GM23338 (cell line): ENCODE results near the gene RELB. TPM values are rescaled to one million over a fixed set of nuclear protein-coding genes. Genes with fewer than 3 reads are reported as not detected.
A peak's percentile ranks its signal among the peaks of the same experiment; 100 is the strongest.

ENCODE experiments used
- ATAC-seq: fragments of 200-7000 bp; cut with Tn5 transposase; 3 replicates; pipeline ENCODE4 v1.9.1; 2020
- DNase-seq: peaks from one replicate; pipeline ENCODE4 v3.0.0-alpha.2; 2015; ENCODE audit warnings: low spot score
- H2AFZ ChIP-seq: fragments of 200-600 bp; sonication (generic); 2 replicates; pipeline ENCODE4 v1.8.0; 2016; ENCODE audit warnings: antibody characterized with exemption, mild to moderate bottlenecking, moderate library complexity
- H3F3A ChIP-seq: fragments of 200-600 bp; sonication (generic); replicated peaks from 2 replicates; pipeline ENCODE4 v1.8.0; 2017; ENCODE audit warnings: antibody characterized with exemption, mixed run types, low read depth
- H3K27ac ChIP-seq: fragments of 200-600 bp; sonication (generic); 2 replicates; pipeline ENCODE4 v1.6.1; 2016; ENCODE audit warnings: low read depth
- H3K27me3 ChIP-seq: fragments of 200-600 bp; sonication (generic); 2 replicates; pipeline ENCODE4 v1.8.0; 2016; ENCODE audit warnings: mild to moderate bottlenecking, mixed run types, moderate library complexity; ENCODE audit not compliant: insufficient read depth
- H3K36me3 ChIP-seq: fragments of 200-600 bp; sonication (generic); 2 replicates; pipeline ENCODE4 v1.8.0; 2016; ENCODE audit warnings: mild to moderate bottlenecking; ENCODE audit not compliant: insufficient read depth
- H3K4me1 ChIP-seq: fragments of 200-600 bp; sonication (generic); 2 replicates; pipeline ENCODE4 v1.8.0; 2016; ENCODE audit warnings: mild to moderate bottlenecking, moderate library complexity; ENCODE audit not compliant: insufficient read depth
- H3K4me2 ChIP-seq: fragments of 200-600 bp; sonication (generic); 2 replicates; pipeline ENCODE4 v1.7.1; 2017; ENCODE audit warnings: mixed run types
- H3K4me3 ChIP-seq: fragments of 200-600 bp; sonication (generic); 2 replicates; pipeline ENCODE4 v1.6.1; 2016; ENCODE audit warnings: mixed run types
- H3K79me2 ChIP-seq: fragments of 200-600 bp; sonication (generic); replicated peaks from 2 replicates; pipeline ENCODE4 v1.8.0; 2017; ENCODE audit warnings: mild to moderate bottlenecking; ENCODE audit not compliant: insufficient read depth
- H3K9me2 ChIP-seq: fragments of 200-600 bp; sonication (generic); 2 replicates; pipeline ENCODE4 v1.8.0; 2017; ENCODE audit not compliant: insufficient read depth
- H4K20me1 ChIP-seq: fragments of 200-600 bp; sonication (generic); replicated peaks from 2 replicates; pipeline ENCODE4 v1.8.0; 2017; ENCODE audit warnings: mild to moderate bottlenecking; ENCODE audit not compliant: insufficient read depth
- H3K27ac Mint-ChIP-seq: 2 replicates; pipeline ENCODE4 v1.8.0; 2020; ENCODE audit warnings: inconsistent platforms, mild to moderate bottlenecking, moderate library complexity, mixed read lengths
- H3K27me3 Mint-ChIP-seq: 3 replicates; pipeline ENCODE4 v1.8.0; 2022; ENCODE audit warnings: low read depth, mild to moderate bottlenecking, moderate library complexity, mixed read lengths, inconsistent platforms; ENCODE audit not compliant: insufficient read depth, poor library complexity
- H3K36me3 Mint-ChIP-seq: 3 replicates; pipeline ENCODE4 v1.8.0; 2021; ENCODE audit warnings: low read depth, mild to moderate bottlenecking, inconsistent platforms, moderate library complexity, mixed read lengths
- H3K4me1 Mint-ChIP-seq: 3 replicates; pipeline ENCODE4 v1.8.0; 2020; ENCODE audit warnings: mild to moderate bottlenecking, inconsistent platforms, mixed read lengths
- H3K4me3 Mint-ChIP-seq: 3 replicates; pipeline ENCODE4 v1.8.0; 2021; ENCODE audit warnings: moderate library complexity, mild to moderate bottlenecking, inconsistent platforms, mixed read lengths
- H3K9me3 Mint-ChIP-seq: 3 replicates; pipeline ENCODE4 v1.8.0; 2020; ENCODE audit warnings: moderate library complexity, mild to moderate bottlenecking, inconsistent platforms, mixed read lengths
- CREB1 ChIP-seq: fragments of 250-450 bp; sonication (Bioruptor Pico); IDR thresholded peaks from 2 replicates; pipeline ENCODE4 v1.5.0; 2020; ENCODE audit warnings: low read depth, mild to moderate bottlenecking, moderate library complexity
- ETS1 ChIP-seq: IDR thresholded peaks from 2 replicates; pipeline ENCODE4 v1.6.1; 2016; ENCODE audit warnings: antibody characterized with exemption
- EZH2phosphoT487 ChIP-seq: fragments of 200-600 bp; sonication (generic); IDR thresholded peaks from one replicate; pipeline ENCODE4 v1.8.1; 2018; ENCODE audit warnings: antibody characterized with exemption; ENCODE audit not compliant: unreplicated experiment
- POLR2AphosphoS5 ChIP-seq: IDR thresholded peaks from 2 replicates; pipeline ENCODE4 v1.6.1; 2016; ENCODE audit warnings: antibody characterized with exemption, low read depth
- STAT1 ChIP-seq: IDR thresholded peaks from one replicate; pipeline ENCODE4 v1.6.1; 2016; ENCODE audit warnings: antibody characterized with exemption; ENCODE audit not compliant: unreplicated experiment
- ZNF114 ChIP-seq: fragments of 250-450 bp; sonication (Bioruptor Pico); IDR thresholded peaks from 2 replicates; pipeline ENCODE4 v1.5.0; 2020; ENCODE audit warnings: mild to moderate bottlenecking, moderate library complexity
- ZNF462 ChIP-seq: fragments of 250-450 bp; sonication (Bioruptor Pico); IDR thresholded peaks from 2 replicates; pipeline ENCODE4 v1.5.0; 2020; ENCODE audit warnings: mild to moderate bottlenecking, moderate library complexity
- polyA plus RNA-seq: library from polyadenylated mRNA; unstranded; fragments of >200 nt; fragmentation: Nextera tagmentation; extraction: Ambion mirVana; gene quantifications from 2 replicates; pipeline ENCODE4 v1.2.1, GENCODE V29; 2016
- total RNA-seq: library from RNA; depleted of rRNA; stranded (reverse); fragments of >200 nt; shearing (Covaris generic); gene quantifications from 2 replicates; pipeline ENCODE4 v1.2.3, GENCODE V29; 2014

RELB gene
- total and polyA plus RNA-seq, 2 experiments from 2014 or later = 7.9 to 13.1 TPM

GRCh38 chr19:44954278-44954648 lies 47.0 kb upstream of the RELB start (continued):
- TF ChIP-seq EZH2phosphoT487 = no peak
- TF ChIP-seq STAT1 = no peak
- TF ChIP-seq ZNF462 (CRISPR knock-in tag) = no peak

GRCh38 chr19:44954649-44955504 lies 46.4 kb upstream of the RELB start, which contains the start of gene CLPTM1:
TSS of gene CLPTM1 (plus strand) at chr19:44955380. CDS start at chr19:44955396, 16 bp downstream.
- Histone ChIP-seq H3F3A (peaks cover 20% of the 10 kb centered on the region; the same call in 1 of the 2 replicates), H3K36me3 (no peaks in the 10 kb centered on the region), H3K9me2 (no peaks in the 10 kb centered on the region), H3K4me2 (peak within 1 kb of the TSS; percentile 93), H3K79me2 (peaks cover 45% of the 10 kb centered on the region), H3K27ac (peak within 1 kb of the TSS; percentile 90), H3K4me1 (peaks cover 5% of the 10 kb centered on the region), H3K4me3 (peak within 1 kb of the TSS; percentile 59), H3K27me3 (no peaks in the 10 kb centered on the region), H2AFZ (peak within 1 kb of the TSS; percentile 83), H4K20me1 (peaks cover 15% of the 10 kb centered on the region)
- DNase-seq = peak; percentile 99
- no peaks in the 10 kb centered on the region; the same call in 2 of the 3 replicates for H3K9me3 Mint-ChIP-seq
- H3K4me1 Mint-ChIP-seq = peaks cover 24% of the 10 kb centered on the region
- peak within 1 kb of the TSS; percentile 97 for H3K4me3 Mint-ChIP-seq
- peak; percentile 88 for TF ChIP-seq CREB1
- no peak for TF ChIP-seq ZNF114 (CRISPR knock-in tag)
- TF ChIP-seq POLR2AphosphoS5 = peak; percentile 70
- TF ChIP-seq ETS1 = peak; percentile 71; the same call in 1 of the 2 replicates
- peak; percentile 92 for ATAC-seq
- H3K36me3 Mint-ChIP-seq = no peaks in the 10 kb centered on the region; the same call in 2 of the 3 replicates
- H3K27me3 Mint-ChIP-seq = peaks cover 19% of the 10 kb centered on the region
- peak within 1 kb of the TSS; percentile 99 for H3K27ac Mint-ChIP-seq
